HFFc6 (cell line): ENCODE results near the gene ZNF462. TPM values are rescaled to one million over a fixed set of nuclear protein-coding genes. Genes with fewer than 3 reads are reported as not detected.

Source experiments
- DNase-seq: peaks from one replicate; pipeline ENCODE4 v3.0.0-alpha.2; 2018
- H3K27ac Mint-ChIP-seq: 2 replicates; pipeline ENCODE4 v1.8.0; 2020; ENCODE audit warnings: mild to moderate bottlenecking, mixed read lengths
- H3K27me3 Mint-ChIP-seq: 2 replicates; pipeline ENCODE4 v1.8.0; 2021; ENCODE audit warnings: mild to moderate bottlenecking, moderate library complexity, mixed read lengths; ENCODE audit not compliant: insufficient read depth
- H3K36me3 Mint-ChIP-seq: 2 replicates; pipeline ENCODE4 v1.8.0; 2021; ENCODE audit warnings: low read depth, mixed read lengths
- H3K4me1 Mint-ChIP-seq: 2 replicates; pipeline ENCODE4 v1.8.0; 2020; ENCODE audit warnings: low read depth, mixed read lengths
- H3K4me3 Mint-ChIP-seq: 2 replicates; pipeline ENCODE4 v1.8.0; 2020; ENCODE audit warnings: mild to moderate bottlenecking, moderate library complexity, mixed read lengths
- H3K9me3 Mint-ChIP-seq: 2 replicates; pipeline ENCODE4 v1.8.0; 2020; ENCODE audit warnings: mild to moderate bottlenecking, mixed read lengths
- total RNA-seq, 6 experiments: library from RNA; stranded (reverse); fragmentation: NEBNext Ultra II Directional; extraction: Animal tissue kit (Norgen Biotek cat#: 25700); gene quantifications; 2 replicates in 1 of 6; 3 replicates in 5 of 6; pipeline ENCODE4 v1.2.3, GENCODE V29; 2021
- TF ChIP-seq, protein P1 (sequence below): fragments of 200-600 bp; sonication (generic); IDR thresholded peaks from 2 replicates; pipeline ENCODE4 v1.5.0; 2021; ENCODE audit warnings: antibody characterized with exemption, mild to moderate bottlenecking

ZNF462 gene
- total RNA-seq, 6 experiments from 2014 or later = 10.1 to 18.9 (median 15.6) TPM

DNA sequence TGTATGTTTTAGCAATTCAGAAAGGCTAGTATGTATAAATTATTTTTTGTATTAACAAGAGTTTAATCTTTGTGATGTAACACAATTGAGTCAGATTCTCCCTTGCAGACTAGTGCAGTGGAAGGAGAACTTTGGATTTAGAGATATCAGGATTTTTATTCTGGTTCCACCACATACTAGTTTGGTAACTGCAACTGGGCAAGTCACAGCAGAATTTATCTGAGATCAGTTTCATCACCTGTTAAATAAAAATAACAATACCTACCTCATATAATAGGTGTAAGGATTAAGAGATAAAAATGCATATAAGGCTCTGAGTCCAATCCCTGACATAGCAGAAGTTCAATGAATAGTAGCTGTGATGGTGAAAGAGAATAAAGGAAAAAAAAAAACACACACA is 34.0 kb upstream of the ZNF462 start:
- TF ChIP-seq, protein P1, sequence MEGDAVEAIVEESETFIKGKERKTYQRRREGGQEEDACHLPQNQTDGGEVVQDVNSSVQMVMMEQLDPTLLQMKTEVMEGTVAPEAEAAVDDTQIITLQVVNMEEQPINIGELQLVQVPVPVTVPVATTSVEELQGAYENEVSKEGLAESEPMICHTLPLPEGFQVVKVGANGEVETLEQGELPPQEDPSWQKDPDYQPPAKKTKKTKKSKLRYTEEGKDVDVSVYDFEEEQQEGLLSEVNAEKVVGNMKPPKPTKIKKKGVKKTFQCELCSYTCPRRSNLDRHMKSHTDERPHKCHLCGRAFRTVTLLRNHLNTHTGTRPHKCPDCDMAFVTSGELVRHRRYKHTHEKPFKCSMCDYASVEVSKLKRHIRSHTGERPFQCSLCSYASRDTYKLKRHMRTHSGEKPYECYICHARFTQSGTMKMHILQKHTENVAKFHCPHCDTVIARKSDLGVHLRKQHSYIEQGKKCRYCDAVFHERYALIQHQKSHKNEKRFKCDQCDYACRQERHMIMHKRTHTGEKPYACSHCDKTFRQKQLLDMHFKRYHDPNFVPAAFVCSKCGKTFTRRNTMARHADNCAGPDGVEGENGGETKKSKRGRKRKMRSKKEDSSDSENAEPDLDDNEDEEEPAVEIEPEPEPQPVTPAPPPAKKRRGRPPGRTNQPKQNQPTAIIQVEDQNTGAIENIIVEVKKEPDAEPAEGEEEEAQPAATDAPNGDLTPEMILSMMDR = no peak
- DNase-seq = no peak
- Mint-ChIP-seq H3K36me3 (no peaks in the 10 kb centered on the region), H3K27ac (no peak overlapping the region), H3K4me3 (no peak overlapping the region), H3K9me3 (no peaks in the 10 kb centered on the region), H3K4me1 (no peaks in the 10 kb centered on the region), H3K27me3 (peaks cover 1% of the 10 kb centered on the region; the same call in 1 of the 2 replicates)

DNA sequence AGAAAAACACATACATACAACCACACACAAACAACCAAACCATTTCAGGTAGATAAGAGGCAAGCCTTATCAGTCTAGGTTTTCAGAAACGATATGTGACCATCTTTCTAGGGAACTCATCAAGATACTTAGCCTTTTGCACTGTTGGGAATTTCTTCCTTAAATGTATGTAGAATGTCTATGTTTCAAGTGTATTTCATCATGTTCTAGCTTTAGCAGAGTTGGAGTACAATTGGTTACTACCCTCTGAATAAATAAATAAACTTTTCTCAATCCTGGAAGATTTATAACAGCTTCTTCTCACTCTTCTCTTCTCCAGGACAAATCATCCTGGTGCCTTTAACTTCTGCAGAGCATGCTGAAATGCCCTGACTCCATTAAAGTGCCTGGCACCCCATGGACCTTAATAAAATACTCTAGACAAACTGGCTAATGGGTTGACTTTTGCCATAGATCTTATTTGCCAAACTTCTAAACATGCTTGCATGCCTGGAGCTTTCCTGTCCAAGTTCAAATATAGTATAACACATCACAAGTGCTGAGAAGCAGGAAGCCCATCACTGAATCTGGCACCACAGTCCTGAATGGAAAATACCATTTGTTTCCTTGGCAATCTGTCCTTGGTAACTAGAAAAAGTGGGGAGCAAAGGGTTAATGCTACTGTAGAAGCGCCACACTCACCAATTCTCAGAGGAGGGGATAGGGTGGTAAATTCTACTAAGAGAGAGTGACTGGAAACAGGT is 33.1 kb upstream of the ZNF462 start:
- H3K4me3 Mint-ChIP-seq = no peak overlapping the region
- H3K27me3 Mint-ChIP-seq = peaks cover 1% of the 10 kb centered on the region; the same call in 1 of the 2 replicates
- DNase-seq = no peak
- no peak overlapping the region for H3K27ac Mint-ChIP-seq
- no peaks in the 10 kb centered on the region for H3K9me3 Mint-ChIP-seq
- H3K4me1 Mint-ChIP-seq = no peaks in the 10 kb centered on the region
- TF ChIP-seq, protein P1 = no peak
- no peaks in the 10 kb centered on the region for H3K36me3 Mint-ChIP-seq

DNA sequence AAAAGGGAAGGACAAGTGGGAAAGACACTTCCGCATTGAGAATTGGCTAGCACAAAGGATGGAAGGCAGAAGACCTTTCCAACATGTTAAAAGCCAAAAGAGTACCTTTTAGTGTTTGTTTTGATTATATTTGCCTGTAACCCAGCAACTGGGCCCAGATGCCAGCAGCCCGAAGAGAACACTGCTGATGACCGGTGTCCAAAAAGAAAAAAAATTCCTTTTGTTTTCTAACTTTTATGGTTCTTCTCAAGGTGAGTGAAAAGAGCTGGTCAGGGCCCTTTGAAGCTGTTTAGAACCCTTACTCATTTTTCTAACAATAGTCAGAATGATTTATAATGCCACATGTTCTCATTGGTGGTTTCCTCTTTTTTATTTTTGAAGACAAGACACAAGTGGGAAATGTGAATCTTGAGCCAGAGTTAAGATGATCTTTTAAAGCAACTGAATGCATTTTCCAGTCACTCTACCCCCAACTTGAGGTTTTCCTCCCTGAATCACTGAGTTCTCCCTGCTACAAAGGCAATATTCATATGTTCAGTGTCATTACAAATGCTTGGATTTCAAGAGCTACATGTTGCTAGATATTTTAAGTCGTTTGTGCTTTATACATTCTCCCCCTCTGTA is 32.3 kb upstream of the ZNF462 start:
- Mint-ChIP-seq H3K36me3 (no peaks in the 10 kb centered on the region), H3K27ac (no peak overlapping the region), H3K9me3 (no peaks in the 10 kb centered on the region), H3K4me1 (no peaks in the 10 kb centered on the region), H3K27me3 (peaks cover 1% of the 10 kb centered on the region; the same call in 1 of the 2 replicates), H3K4me3 (no peak overlapping the region)
- TF ChIP-seq, protein P1 = no peak
- DNase-seq = no peak

DNA sequence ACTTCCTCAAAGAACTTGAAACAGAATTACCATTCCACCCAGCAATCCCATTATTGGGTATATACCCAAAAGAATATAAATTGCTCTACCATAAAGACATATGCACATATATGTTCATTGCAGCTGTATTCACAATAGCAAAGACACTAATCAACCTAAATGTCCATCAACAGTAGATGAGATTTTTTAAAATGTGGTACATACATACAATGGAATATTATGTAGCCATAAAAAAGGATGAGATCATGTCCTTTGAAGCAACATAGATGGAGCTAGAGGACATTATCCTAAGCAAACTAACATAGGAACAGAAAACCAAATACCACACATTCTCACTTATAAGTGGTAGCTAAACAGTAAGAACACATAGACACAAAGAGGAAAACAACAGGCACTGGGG is 28.1 kb upstream of the ZNF462 start:
- Mint-ChIP-seq H3K27me3 (peaks cover 5% of the 10 kb centered on the region), H3K36me3 (no peaks in the 10 kb centered on the region), H3K27ac (no peak overlapping the region), H3K4me1 (no peaks in the 10 kb centered on the region), H3K9me3 (no peaks in the 10 kb centered on the region), H3K4me3 (no peak overlapping the region)
- TF ChIP-seq, protein P1 = no peak
- no peak for DNase-seq

DNA sequence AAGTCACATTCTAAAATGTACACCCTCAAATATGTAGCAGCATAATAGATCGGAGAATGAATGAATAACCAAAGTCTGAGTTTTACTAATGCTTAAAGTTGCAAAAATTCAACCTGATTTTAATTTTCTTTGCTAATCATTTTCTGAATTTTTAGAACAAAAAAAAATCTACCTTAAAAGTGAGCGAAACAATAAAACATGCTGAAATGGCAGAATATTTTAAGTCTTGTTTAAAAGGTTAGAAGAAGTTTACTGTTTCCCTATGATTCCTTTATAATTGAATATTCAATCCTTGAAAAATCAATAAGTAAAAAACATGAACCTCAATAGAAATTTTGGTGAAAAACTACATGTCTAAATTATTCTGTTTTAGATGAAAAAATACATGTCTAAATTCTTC is 27.1 kb upstream of the ZNF462 start:
- H3K36me3 Mint-ChIP-seq = no peaks in the 10 kb centered on the region
- DNase-seq = no peak
- no peak overlapping the region for H3K27ac Mint-ChIP-seq
- no peaks in the 10 kb centered on the region for H3K4me1 Mint-ChIP-seq
- TF ChIP-seq, protein P1 = no peak
- H3K4me3 Mint-ChIP-seq = no peak overlapping the region
- H3K9me3 Mint-ChIP-seq = no peaks in the 10 kb centered on the region
- peaks cover 5% of the 10 kb centered on the region for H3K27me3 Mint-ChIP-seq
